ENCODE data around the gene YY1AP1.
A peak's percentile ranks its signal among the peaks of the same experiment; 100 is the strongest.

- no peak for TF ChIP-seq EP300 (IDR thresholded peaks at IDR 0.05; ENCODE audit: borderline replicate concordance in 1 of 2, low read depth in 1 of 2, low read length in 1 of 2)
- TF ChIP-seq SIN3A (IDR thresholded peaks at IDR 0.05; ENCODE audit: borderline replicate concordance, low read depth, low read length), result peak; percentile 77; the same call in 1 of the 2 replicates
- peak; percentile 78 for TF ChIP-seq POLR2AphosphoS5 (IDR thresholded peaks at IDR 0.05; ENCODE audit: low read depth, low read length)
Measured at GRCh38 chr1:155609515-155610256, 78.9 kb downstream of the YY1AP1 start, which contains the start of gene MSTO1.

All from SK-N-SH (cell line).